OCI-LY7 (cell line): ENCODE data around the gene LZTR1. TPM values are rescaled to one million over a fixed set of nuclear protein-coding genes. Genes with fewer than 3 reads are reported as not detected.

Source experiments
- BruUV-seq: library from RNA; stranded (reverse); fragments of 400-500 nt; replicated peaks from 2 replicates; lab custom pipeline; 2021; lab: Mats Ljungman, UMichigan
- CTCF ChIA-PET: fragments of 300-600 bp; sonication (Branson Sonifier 250); formaldehyde crosslinking; loops from one replicate; lab custom pipeline; 2022; ENCODE audit warnings: antibody characterized with exemption; ENCODE audit not compliant: unreplicated experiment; lab: Charles Lee
- POLR2A ChIA-PET: fragments of 300-600 bp; sonication (Branson Sonifier 250); formaldehyde crosslinking; loops from one replicate; lab custom pipeline; 2022; ENCODE audit warnings: antibody characterized with exemption; lab: Charles Lee
- DNase-seq: peaks from one replicate; pipeline ENCODE4 v3.0.0-alpha.2; 2015; ENCODE audit warnings: low spot score
- H2AFZ ChIP-seq: fragments of 200-600 bp; sonication (generic), shearing (Covaris generic); 2 replicates; pipeline ENCODE4 v1.6.1; 2014; ENCODE audit warnings: mild to moderate bottlenecking, antibody characterized with exemption, low read length, moderate library complexity
- H3K27ac ChIP-seq: fragments of 200-600 bp; sonication (generic); 2 replicates; pipeline ENCODE4 v1.5.1; 2014; ENCODE audit warnings: mixed run types, low read depth, mild to moderate bottlenecking, moderate library complexity, low read length, inconsistent platforms; ENCODE audit not compliant: poor library complexity, severe bottlenecking
- H3K36me3 ChIP-seq: fragments of 200-600 bp; sonication (generic); 2 replicates; pipeline ENCODE4 v1.6.1; 2014; ENCODE audit warnings: mild to moderate bottlenecking, antibody characterized with exemption, low read length, moderate library complexity, mixed read lengths; ENCODE audit not compliant: insufficient read depth
- H3K4me1 ChIP-seq: fragments of 200-600 bp; sonication (generic); 2 replicates; pipeline ENCODE4 v1.5.1; 2014; ENCODE audit warnings: mild to moderate bottlenecking, low read length; ENCODE audit not compliant: insufficient read depth, poor library complexity, severe bottlenecking
- H3K4me2 ChIP-seq: fragments of 200-600 bp; sonication (generic); 2 replicates; pipeline ENCODE4 v1.6.1; 2014; ENCODE audit warnings: mild to moderate bottlenecking, low read length
- H3K4me3 ChIP-seq: fragments of 200-600 bp; sonication (generic); 2 replicates; pipeline ENCODE4 v1.5.1; 2014; ENCODE audit warnings: mild to moderate bottlenecking, low read depth, low read length; ENCODE audit not compliant: poor library complexity, severe bottlenecking
- H3K79me2 ChIP-seq: fragments of 200-600 bp; sonication (generic); 2 replicates; pipeline ENCODE4 v1.6.1; 2016; ENCODE audit warnings: low read depth, mild to moderate bottlenecking, low read length, moderate library complexity, mixed read lengths; ENCODE audit not compliant: insufficient read depth
- H3K9me2 ChIP-seq: fragments of 200-600 bp; sonication (generic); 2 replicates; pipeline ENCODE4 v1.6.1; 2016; ENCODE audit warnings: mild to moderate bottlenecking, low read length, mixed read lengths; ENCODE audit not compliant: insufficient read depth
- H3K9me3 ChIP-seq: fragments of 200-600 bp; sonication (generic); 2 replicates; pipeline ENCODE4 v1.6.1; 2014; ENCODE audit warnings: mild to moderate bottlenecking, mixed run types, low read length, mixed read lengths
- H4K20me1 ChIP-seq: fragments of 200-600 bp; sonication (generic); 2 replicates; pipeline ENCODE4 v1.6.1; 2014; ENCODE audit warnings: mild to moderate bottlenecking, antibody characterized with exemption, low read length, moderate library complexity, mixed read lengths; ENCODE audit not compliant: insufficient read depth
- CTCF ChIP-seq: fragments of 200-600 bp; sonication (generic); conservative IDR thresholded peaks from 2 replicates; pipeline ENCODE4 v1.5.1; 2014; ENCODE audit warnings: mild to moderate bottlenecking, antibody characterized with exemption, low read length, moderate library complexity, mixed read lengths
- EZH2phosphoT487 ChIP-seq: fragments of 200-600 bp; sonication (generic); IDR thresholded peaks from 2 replicates; pipeline ENCODE4 v1.6.1; 2018; ENCODE audit warnings: low read depth, borderline replicate concordance, mild to moderate bottlenecking, mixed run types, antibody characterized with exemption, low read length, moderate library complexity, mixed read lengths
- intact Hi-C: fragments of 100-400 bp; cut with micrococcal nuclease; formaldehyde crosslinking; loops from one replicate; pipeline ENCODE4 v1.10.0; 2022; ENCODE audit not compliant: unreplicated experiment
- total RNA-seq, 2 experiments: library from RNA; depleted of rRNA in 1 of 2; stranded (reverse); fragments of >200 nt in 1 of 2; shearing (Covaris generic) in 1 of 2; gene quantifications; 2 replicates each; pipeline ENCODE4 v1.2.3, GENCODE V29; 2014 to 2022

The LZTR1 gene
- total RNA-seq, 2 experiments from 2014 or later, result 46.8 to 61.8 TPM

- ChIA-PET POLR2A (no interaction called here), CTCF (no interaction called here)
- no peaks in the 10 kb centered on the region for H3K9me3 ChIP-seq
- intact Hi-C loops, result no loop called here
- H3K9me2 ChIP-seq, result no peaks in the 10 kb centered on the region
- no peak overlapping the region for H3K4me3 ChIP-seq
- TF ChIP-seq EZH2phosphoT487, result no peak
- TF ChIP-seq CTCF, result no peak
- DNase-seq, result no peak
- no peak overlapping the region for H2AFZ ChIP-seq
- H3K36me3 ChIP-seq, result peaks cover 45% of the 10 kb centered on the region
- no peak overlapping the region for H3K27ac ChIP-seq
- no TSS peak for BruUV-seq
- H3K4me1 ChIP-seq, result peaks cover 24% of the 10 kb centered on the region
- H3K4me2 ChIP-seq, result no peak overlapping the region
- peaks cover 15% of the 10 kb centered on the region for H3K79me2 ChIP-seq
- no peaks in the 10 kb centered on the region for H4K20me1 ChIP-seq
These were observed 14.8 kb downstream of the LZTR1 start for GRCh38 chr22:20996598-20997535.

GRCh38 chr22:20997536-20998257, 15.6 kb downstream of the LZTR1 start:
- intact Hi-C loops, result no loop called here
- no peak overlapping the region for H3K4me2 ChIP-seq
- H3K4me3 ChIP-seq, result no peak overlapping the region
- no TSS peak for BruUV-seq
- H3K9me2 ChIP-seq, result no peaks in the 10 kb centered on the region
- no peak overlapping the region for H3K27ac ChIP-seq
- peaks cover 24% of the 10 kb centered on the region for H3K4me1 ChIP-seq
- H4K20me1 ChIP-seq, result no peaks in the 10 kb centered on the region
- H3K79me2 ChIP-seq, result peaks cover 15% of the 10 kb centered on the region
- H2AFZ ChIP-seq, result no peak overlapping the region
- no peaks in the 10 kb centered on the region for H3K9me3 ChIP-seq
- TF ChIP-seq EZH2phosphoT487 (no peak), CTCF (no peak)
- no peak for DNase-seq
- POLR2A ChIA-PET, result interaction anchor here (1.1 kb wide), 1 partner anchor 15 kb away, joined by 3 read pairs; no protein-coding TSS in a partner anchor
- H3K36me3 ChIP-seq, result peaks cover 41% of the 10 kb centered on the region
- CTCF ChIA-PET, result no interaction called here
